Fibroblast of villous mesenchyme (primary cell): ENCODE results near the gene APOC3. TPM values are rescaled to one million over a fixed set of nuclear protein-coding genes. Genes with fewer than 3 reads are reported as not detected.
"Not testable (repeated sequence)": the region's sequence is repeated elsewhere in the genome, so short reads cannot be mapped to it uniquely, and the experiment has no call there.

Experiments used
- DNase-seq: peaks from one replicate; pipeline ENCODE4 v3.0.0-alpha.2; 2010; ENCODE audit warnings: low read depth
- H3K4me3 ChIP-seq: 2 replicates; pipeline ENCODE4 v1.5.1; 2011; ENCODE audit warnings: low read depth, mild to moderate bottlenecking, low read length
- CTCF ChIP-seq: IDR thresholded peaks from 2 replicates; pipeline ENCODE4 v1.5.1; 2012; ENCODE audit warnings: low read depth, mild to moderate bottlenecking, low read length; ENCODE audit not compliant: insufficient read depth
- total RNA-seq: library from RNA; depleted of rRNA; stranded (reverse); fragments of >200 nt; gene quantifications from 2 replicates; pipeline ENCODE4 v1.2.3, GENCODE V29; 2012

APOC3 gene
- total RNA-seq, 1 donor: not detected

GRCh38 chr11:116831790-116832349 is 2.2 kb downstream of the APOC3 start:
- H3K4me3 ChIP-seq: no peak overlapping the region
- no peak for DNase-seq
- TF ChIP-seq CTCF: no peak

GRCh38 chr11:116832350-116833290 is 2.9 kb downstream of the APOC3 start:
- no peak for TF ChIP-seq CTCF
- H3K4me3 ChIP-seq: no peak overlapping the region
- no peak for DNase-seq

GRCh38 chr11:116833491-116833815 is 3.7 kb downstream of the APOC3 start:
- DNase-seq: no peak
- no peak for TF ChIP-seq CTCF
- H3K4me3 ChIP-seq: no peak overlapping the region

GRCh38 chr11:116833816-116834534 is 4.3 kb downstream of the APOC3 start:
- no peak for TF ChIP-seq CTCF
- DNase-seq: no peak
- no peak overlapping the region for H3K4me3 ChIP-seq

GRCh38 chr11:116834535-116835041 is 4.9 kb downstream of the APOC3 start:
- not testable (repeated sequence) for H3K4me3 ChIP-seq, DNase-seq

- TF ChIP-seq CTCF: no peak
- peak overlapping the region; percentile 48 for H3K4me3 ChIP-seq
- DNase-seq: no peak
Measured at GRCh38 chr11:116835042-116835772, 5.5 kb downstream of the APOC3 start.
